Measurements from ENCODE around the gene DYNLL1. TPM values are rescaled to one million over a fixed set of nuclear protein-coding genes. Genes with fewer than 3 reads are reported as not detected.
"Not testable (repeated sequence)": the region's sequence is repeated elsewhere in the genome, so short reads cannot be mapped to it uniquely, and the experiment has no call there.

The DYNLL1 gene
- polyA plus RNA-seq, 1 experiment: 720 TPM

GRCh38 chr12:120504587-120504986, 8.7 kb downstream of the DYNLL1 start:
- Histone ChIP-seq H3K27ac (ENCODE audit: low read depth, low read length) (no peak overlapping the region), H3K27me3 (ENCODE audit: control insufficient read depth, insufficient read depth, low read length) (no peaks in the 10 kb centered on the region), H3K4me3 (ENCODE audit: low read depth, low read length) (no peak overlapping the region), H3K9me3 (ENCODE audit: control insufficient read depth, insufficient read depth, low read length) (no peaks in the 10 kb centered on the region)
- no peak for TF ChIP-seq CTCF (IDR thresholded peaks at IDR 0.05; ENCODE audit: low read depth, low read length)
- CTCF ChIA-PET: no interaction called here
- POLR2A ChIA-PET: no interaction called here
- no peak for DNase-seq (ENCODE audit: low read depth, low spot score)

DNA sequence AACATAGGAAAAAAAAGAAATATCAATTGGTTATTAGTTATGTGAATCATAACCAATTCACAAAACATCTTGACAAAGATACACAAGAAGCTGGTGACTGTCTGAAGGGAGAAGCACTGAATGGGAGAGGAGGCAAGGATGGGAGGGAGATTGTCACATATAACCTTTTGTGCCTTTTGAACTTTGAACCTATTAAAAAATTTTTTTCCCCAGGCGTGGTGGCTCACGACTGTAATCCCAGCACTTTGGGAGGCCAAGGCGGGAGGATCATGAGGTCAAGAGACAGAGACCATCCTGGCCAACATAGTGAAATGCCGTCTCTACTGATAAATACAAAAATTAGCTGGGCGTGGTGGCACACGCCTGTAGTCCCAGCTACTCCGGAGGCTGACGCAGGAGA, 12.6 kb downstream of the DYNLL1 start:
- POLR2A ChIA-PET: interaction anchor here (0.7 kb wide), 1 partner anchor 307 kb away, joined by 5 read pairs; no protein-coding TSS in a partner anchor
- Histone ChIP-seq H3K4me3 (ENCODE audit: low read depth, low read length) (no peak overlapping the region), H3K9me3 (ENCODE audit: control insufficient read depth, insufficient read depth, low read length) (no peaks in the 10 kb centered on the region), H3K27me3 (ENCODE audit: control insufficient read depth, insufficient read depth, low read length) (no peaks in the 10 kb centered on the region), H3K27ac (ENCODE audit: low read depth, low read length) (no peak overlapping the region)
- no peak for TF ChIP-seq CTCF (IDR thresholded peaks at IDR 0.05; ENCODE audit: low read depth, low read length)
- DNase-seq (ENCODE audit: low read depth, low spot score): no peak
- CTCF ChIA-PET: no interaction called here

- Histone ChIP-seq H3K27me3 (ENCODE audit: control insufficient read depth, insufficient read depth, low read length) (no peaks in the 10 kb centered on the region), H3K27ac (ENCODE audit: low read depth, low read length) (no peak overlapping the region), H3K9me3 (ENCODE audit: control insufficient read depth, insufficient read depth, low read length) (no peaks in the 10 kb centered on the region), H3K4me3 (ENCODE audit: low read depth, low read length) (no peak overlapping the region)
- ChIA-PET CTCF (no interaction called here), POLR2A (interaction anchor here (1.5 kb wide), 2 partner anchors 17 to 67 kb away, joined by 4 to 7 read pairs; partner anchors contain the start of gene POP5)
- no peak for DNase-seq (ENCODE audit: low read depth, low spot score)
- no peak for TF ChIP-seq CTCF (IDR thresholded peaks at IDR 0.05; ENCODE audit: low read depth, low read length)
These were observed 18.1 kb downstream of the DYNLL1 start for GRCh38 chr12:120514002-120514401.

DNA sequence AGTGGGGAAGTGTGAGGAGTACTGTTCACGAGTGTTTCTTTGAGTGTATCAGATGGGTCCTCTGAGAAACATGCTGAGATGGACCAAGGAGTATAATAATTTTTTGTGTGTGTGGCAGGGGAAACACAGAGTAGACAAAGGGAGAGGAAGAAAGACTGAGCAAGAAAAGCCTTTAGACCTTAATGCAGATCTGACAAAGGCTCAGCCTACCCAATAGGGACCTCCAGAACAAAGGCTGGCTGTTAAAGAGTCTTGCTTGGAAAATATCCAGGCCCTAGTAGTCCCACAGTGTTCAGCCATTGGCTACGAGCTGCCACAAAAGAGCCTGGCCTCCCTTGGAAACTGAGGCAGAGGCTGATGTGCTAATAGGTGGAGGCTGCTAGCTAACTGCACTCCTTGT, 19.6 kb downstream of the DYNLL1 start:
- Histone ChIP-seq H3K27ac (ENCODE audit: low read depth, low read length) (no peak overlapping the region), H3K4me3 (ENCODE audit: low read depth, low read length) (no peak overlapping the region), H3K27me3 (ENCODE audit: control insufficient read depth, insufficient read depth, low read length) (no peaks in the 10 kb centered on the region), H3K9me3 (ENCODE audit: control insufficient read depth, insufficient read depth, low read length) (no peaks in the 10 kb centered on the region)
- DNase-seq (ENCODE audit: low read depth, low spot score): no peak
- TF ChIP-seq CTCF (IDR thresholded peaks at IDR 0.05; ENCODE audit: low read depth, low read length): no peak
- ChIA-PET POLR2A (interaction anchor here (1.5 kb wide), 1 partner anchor 66 kb away, joined by 7 read pairs; the partner anchor contains the start of gene POP5), CTCF (no interaction called here)

GRCh38 chr12:120519324-120519723, 23.4 kb downstream of the DYNLL1 start:
- POLR2A ChIA-PET; H3K4me3 ChIP-seq (ENCODE audit: low read depth, low read length); H3K9me3 ChIP-seq (ENCODE audit: control insufficient read depth, insufficient read depth, low read length); H3K27ac ChIP-seq (ENCODE audit: low read depth, low read length); H3K27me3 ChIP-seq (ENCODE audit: control insufficient read depth, insufficient read depth, low read length); CTCF ChIA-PET; DNase-seq (ENCODE audit: low read depth, low spot score): not testable (repeated sequence)

DNA sequence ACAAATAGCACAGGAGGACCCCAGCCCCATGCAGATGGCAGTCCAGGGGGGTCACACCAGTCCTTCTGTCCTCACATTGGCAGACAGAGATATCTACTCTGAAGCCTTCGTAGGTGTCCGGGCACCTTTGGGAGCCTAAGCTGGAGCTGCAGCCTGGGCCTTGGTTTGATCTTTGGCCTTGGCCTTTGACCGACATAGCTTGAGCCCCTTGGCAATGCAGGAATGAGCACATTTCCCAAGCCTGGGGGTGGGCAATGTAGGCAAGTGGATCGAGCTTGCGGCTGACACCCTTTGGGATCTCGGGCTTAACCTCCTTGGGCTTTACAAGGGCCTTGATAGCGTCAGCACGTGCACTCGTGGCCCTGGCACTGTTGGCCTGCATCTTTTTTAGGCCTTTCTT, 26.7 kb downstream of the DYNLL1 start:
- Histone ChIP-seq H3K27me3 (ENCODE audit: control insufficient read depth, insufficient read depth, low read length) (no peaks in the 10 kb centered on the region), H3K4me3 (ENCODE audit: low read depth, low read length) (no peak overlapping the region), H3K27ac (ENCODE audit: low read depth, low read length) (no peak overlapping the region), H3K9me3 (ENCODE audit: control insufficient read depth, insufficient read depth, low read length) (no peaks in the 10 kb centered on the region)
- no peak for TF ChIP-seq CTCF (IDR thresholded peaks at IDR 0.05; ENCODE audit: low read depth, low read length)
- CTCF ChIA-PET: no interaction called here
- no peak for DNase-seq (ENCODE audit: low read depth, low spot score)
- POLR2A ChIA-PET: interaction anchor here (0.7 kb wide), 1 partner anchor 187 kb away, joined by 3 read pairs; no protein-coding TSS in a partner anchor
